GM11168 (cell line): ENCODE results near the gene ATP11C.
"Not testable (repeated sequence)": the region's sequence is repeated elsewhere in the genome, so short reads cannot be mapped to it uniquely, and the experiment has no call there.

ENCODE experiments used
- in situ Hi-C: fragments of 300-500 bp; cut with MboI; formaldehyde crosslinking; loops from one replicate; pipeline ENCODE4 v1.12.0; 2022; ENCODE audit warnings: low sequenced_read_pairs; ENCODE audit not compliant: unreplicated experiment

The ATP11C gene

DNA sequence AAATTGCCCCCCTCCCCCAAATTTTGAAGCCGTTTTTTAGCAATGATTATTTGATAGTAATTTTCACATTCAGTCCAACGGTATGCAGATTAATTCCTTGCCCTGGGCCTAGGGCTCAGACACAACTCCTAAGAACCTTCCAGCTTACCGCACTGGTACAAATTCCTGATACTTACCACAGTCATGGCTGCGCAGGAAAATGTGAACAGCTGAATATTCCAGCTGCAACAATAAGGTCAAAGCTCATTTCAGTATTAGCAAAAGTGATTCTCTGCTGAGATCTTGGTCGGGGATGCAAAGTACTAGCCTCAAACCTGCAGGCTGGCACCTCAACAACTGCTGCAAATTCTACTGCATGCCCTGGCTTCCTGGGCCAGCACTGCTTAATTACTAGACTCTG is 3.0 kb downstream of the ATP11C start:
- in situ Hi-C loops, result no loop called here

DNA sequence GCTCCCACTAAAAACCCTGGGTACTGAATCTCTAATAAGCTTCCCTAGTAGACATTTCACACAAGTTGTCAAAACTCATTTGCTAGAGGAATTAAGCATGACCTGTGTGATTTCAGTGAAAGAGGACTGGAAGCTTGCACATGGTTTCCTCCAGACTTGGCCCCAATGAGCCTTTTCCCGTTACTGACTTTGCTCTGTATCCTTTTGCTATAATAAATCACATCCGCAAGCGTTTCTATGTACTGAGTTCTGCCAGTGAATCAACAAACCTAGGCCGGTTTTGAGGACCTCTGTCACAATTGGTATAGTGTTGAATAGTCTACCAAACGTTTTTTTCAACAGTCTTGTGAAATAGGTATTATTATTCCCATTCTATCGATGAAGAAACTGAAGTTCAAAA is 8.2 kb downstream of the ATP11C start:
- in situ Hi-C loops, result no loop called here

DNA sequence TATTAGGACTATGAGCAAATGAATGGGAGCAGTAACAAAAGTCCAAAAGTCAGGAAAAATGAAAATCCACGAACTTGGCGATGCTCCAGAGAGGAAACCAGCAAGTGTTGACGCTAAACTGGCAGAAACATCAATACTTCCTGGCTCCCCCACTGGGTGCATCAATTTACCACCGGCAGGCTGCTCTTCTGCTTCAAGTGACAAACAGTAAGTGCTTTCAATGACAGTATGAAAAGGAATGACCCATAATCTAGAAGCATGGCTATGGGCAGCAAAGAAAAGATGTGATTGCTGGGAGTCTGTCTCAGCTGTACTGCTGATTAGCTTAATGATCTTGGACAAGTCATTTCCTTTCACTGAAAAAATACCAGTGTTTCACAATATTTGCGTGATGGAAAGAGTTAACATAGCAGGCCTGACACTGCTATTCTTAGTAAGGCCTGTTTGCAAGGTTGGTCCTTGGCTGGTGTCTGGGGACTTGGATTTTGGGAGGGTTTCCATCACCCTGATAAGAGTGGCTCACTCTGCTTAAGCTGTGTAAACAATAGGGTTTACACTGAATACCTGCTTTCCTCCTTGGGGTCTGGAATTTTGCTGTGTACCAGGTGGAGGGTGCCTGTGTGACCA is 8.7 kb downstream of the ATP11C start:
- in situ Hi-C loops, result no loop called here

DNA sequence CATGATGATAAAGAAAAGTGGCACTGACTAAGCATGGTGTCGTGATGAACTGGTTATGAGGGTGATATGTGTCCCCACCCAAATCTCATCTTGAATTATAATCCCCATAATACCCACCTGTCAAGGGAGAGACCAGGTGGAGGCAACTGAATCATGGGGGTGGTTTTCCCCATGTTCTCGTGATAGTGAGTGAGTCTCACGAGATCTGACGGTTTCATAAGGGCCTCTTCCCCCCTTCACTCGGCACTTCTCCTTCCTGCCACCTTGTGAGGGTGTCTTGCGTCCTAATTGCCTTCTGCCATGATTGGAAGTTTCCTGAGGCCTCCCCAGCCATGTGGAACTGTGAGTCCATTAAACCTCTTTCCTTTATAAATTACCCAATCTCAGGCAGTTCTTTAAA is 11.7 kb downstream of the ATP11C start:
- in situ Hi-C loops, result not testable (repeated sequence)

- in situ Hi-C loops, result no loop called here
These were observed 12.5 kb downstream of the ATP11C start for GRCh38 chrX:139920316-139920715.

DNA sequence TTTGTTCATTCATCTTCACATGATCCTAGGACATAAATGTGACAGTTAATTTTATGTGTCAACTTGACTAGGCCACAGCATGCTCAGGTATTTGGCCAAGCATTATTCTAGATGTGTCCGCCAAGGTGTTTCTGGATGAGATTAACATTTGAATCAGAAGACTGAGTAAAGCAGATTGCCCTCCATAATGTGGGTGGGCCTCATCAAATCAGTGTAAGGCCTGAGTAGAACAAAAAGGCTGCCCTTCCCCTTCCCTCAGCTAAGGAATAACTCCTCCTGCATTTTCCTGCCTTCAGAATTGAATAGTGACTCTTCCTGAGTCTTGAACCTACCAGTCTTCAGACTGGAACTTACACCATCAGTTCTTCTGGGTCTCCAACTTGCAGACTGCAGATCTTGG is 18.4 kb downstream of the ATP11C start:
- in situ Hi-C loops, result no loop called here

DNA sequence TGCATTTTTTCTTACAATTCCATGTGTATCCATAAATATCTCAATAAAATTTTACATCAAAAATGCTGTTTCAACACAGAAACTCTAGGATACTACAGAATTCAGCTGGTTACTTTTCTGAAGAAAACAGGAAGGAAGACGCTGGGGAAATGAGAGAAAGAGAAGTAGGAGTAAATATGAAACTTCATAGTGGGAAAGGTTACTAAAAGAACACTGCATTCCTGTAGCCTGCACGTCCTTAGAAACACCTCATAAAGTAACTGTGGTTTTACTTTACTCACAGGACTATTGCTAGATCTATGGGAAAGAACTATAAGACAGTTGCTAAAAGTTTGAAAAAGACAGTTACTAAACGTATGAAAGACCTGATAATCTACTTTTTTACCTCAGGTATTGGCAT is 23.1 kb downstream of the ATP11C start:
- in situ Hi-C loops, result no loop called here

- in situ Hi-C loops, result no loop called here
These were observed 25.8 kb downstream of the ATP11C start for GRCh38 chrX:139907078-139907477.

- in situ Hi-C loops, result no loop called here
These were observed 27.1 kb downstream of the ATP11C start for GRCh38 chrX:139905743-139906142.

DNA sequence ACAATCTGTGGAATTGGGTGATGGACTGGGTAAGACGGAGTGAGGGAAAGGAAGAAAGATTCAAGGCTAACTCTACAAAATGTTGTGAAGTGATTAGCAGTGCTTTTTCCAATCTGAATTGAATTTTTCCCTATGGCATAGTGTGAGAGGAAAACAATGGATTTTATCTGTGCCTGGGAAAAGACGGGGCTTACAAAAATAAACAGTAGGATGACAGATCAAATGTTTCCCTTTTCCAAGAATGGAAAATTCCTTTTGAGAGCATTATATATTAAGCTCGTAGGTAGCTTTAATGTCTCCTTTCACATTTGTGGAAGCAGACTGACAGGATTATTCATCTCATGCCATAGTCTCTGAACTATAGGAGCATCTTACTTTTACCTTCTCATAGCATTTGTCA is 27.8 kb downstream of the ATP11C start:
- in situ Hi-C loops, result no loop called here

GRCh38 chrX:139903210-139903609 is 29.6 kb downstream of the ATP11C start:
- in situ Hi-C loops, result no loop called here

GRCh38 chrX:139902559-139902958 is 30.3 kb downstream of the ATP11C start:
- in situ Hi-C loops, result no loop called here

DNA sequence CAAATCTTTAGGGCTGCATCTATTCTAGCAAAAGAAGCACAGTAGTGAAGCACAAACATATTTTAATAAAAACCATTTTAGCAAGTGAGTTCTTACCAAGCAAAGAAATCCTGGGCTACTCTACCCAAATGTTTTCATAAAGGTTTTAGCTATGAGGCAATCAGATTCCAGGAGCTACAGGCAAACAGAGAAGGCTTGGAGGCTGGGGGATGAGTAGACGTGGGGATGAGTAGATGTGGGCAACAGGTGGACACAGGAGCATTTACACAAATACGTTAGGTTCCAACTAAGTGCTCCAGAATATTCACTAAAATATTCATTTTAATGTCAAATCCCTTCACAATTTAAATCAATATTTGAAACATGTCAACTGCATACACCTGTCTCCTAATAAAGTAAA is 34.5 kb downstream of the ATP11C start:
- in situ Hi-C loops, result no loop called here

- in situ Hi-C loops, result no loop called here
These were observed 40.3 kb downstream of the ATP11C start for GRCh38 chrX:139892512-139892911.

DNA sequence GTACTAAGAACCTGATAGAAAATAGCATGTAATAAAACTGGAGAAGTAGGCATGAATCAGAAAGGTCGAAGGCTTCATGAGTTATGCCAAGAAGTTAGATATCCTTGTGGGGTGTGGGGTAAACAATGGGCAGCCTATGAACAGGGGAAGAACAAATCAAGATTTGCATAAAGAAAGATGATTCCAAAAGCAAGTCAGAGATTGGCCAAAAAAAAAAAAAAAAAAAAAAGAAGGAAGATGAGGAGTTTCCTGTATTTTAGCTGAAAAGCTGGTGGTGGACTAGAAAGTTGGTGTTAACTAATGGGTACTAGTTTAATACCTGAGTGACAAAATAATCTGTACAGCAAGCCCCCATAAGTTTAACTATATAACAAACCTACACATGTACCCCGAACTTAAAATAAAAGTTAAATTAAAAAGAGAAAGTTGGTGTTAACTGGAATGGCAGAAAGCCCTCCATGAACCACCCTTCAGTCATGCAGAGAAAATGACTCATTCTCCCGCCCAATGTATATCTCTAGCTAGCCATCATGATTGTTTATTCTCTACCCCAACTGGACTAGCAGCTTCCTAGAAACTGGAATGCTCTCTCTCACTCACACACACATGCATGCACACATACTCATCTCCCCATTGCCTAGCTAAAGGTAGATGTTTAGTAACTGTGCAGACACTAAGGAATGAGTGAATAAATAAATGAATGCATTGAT is 41.7 kb downstream of the ATP11C start:
- in situ Hi-C loops, result no loop called here

DNA sequence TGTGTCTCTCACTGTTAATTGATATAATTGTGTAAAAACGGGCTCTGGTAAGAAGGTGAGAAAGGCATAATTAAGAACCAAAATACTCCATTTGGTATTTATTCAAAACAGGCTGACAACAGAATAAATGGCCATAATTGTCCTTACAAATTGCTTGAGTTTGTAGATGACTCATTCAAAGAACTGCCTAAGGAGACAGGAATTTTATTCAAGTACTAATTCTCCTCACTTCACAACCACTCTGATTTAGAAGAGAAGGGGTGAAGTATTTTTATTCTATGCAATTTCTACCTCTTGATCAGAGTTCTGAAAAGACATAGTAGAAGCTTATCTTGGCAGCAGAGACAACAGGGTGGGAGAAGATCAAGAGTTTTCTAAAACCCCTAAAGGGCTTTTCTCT is 43.1 kb downstream of the ATP11C start:
- in situ Hi-C loops, result no loop called here

DNA sequence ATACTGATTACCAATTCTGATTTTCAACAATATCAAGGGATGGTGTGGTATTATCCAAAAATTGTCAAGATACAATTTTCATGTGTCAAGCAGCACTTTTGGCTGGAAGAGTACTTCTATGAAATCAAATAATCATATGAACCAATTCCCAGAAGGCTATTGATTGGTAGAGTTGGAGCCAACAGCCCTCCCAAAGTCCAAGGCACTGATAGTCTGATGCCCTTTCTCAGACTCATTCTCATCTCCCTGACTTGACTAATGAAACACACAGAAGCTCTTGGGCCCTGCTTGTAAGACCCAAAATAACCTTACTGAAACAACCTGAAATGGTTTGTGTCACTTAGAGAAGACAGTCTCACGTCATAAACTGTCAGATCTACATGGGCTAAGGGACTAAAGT is 48.9 kb downstream of the ATP11C start:
- in situ Hi-C loops, result no loop called here

- in situ Hi-C loops, result no loop called here
These were observed 50.6 kb downstream of the ATP11C start for GRCh38 chrX:139882299-139882698.

GRCh38 chrX:139881572-139881971 is 51.3 kb downstream of the ATP11C start:
- in situ Hi-C loops, result no loop called here

DNA sequence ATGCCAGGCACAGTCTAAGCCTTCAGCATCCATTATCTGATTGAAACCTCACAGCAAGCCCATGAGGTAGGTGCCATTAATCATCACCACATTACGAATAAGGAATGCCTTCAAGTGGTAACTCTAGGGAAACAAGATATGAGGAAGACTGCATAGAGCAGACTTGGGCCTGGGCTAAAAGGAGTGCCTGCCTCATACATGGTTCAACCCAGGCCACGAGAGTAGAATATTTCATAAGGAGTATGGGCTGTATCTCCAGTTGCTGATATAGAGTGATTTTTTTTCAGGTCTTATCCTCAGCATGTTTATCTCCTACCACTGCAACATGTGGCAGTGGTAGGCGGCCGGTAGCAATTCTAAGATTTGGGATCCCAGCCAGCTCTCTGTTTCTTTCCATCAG is 51.7 kb downstream of the ATP11C start:
- in situ Hi-C loops, result no loop called here

- in situ Hi-C loops, result no loop called here
These were observed 55.0 kb downstream of the ATP11C start for GRCh38 chrX:139877710-139878414.

- in situ Hi-C loops, result no loop called here
These were observed 57.0 kb downstream of the ATP11C start for GRCh38 chrX:139875841-139876240.
